Activated naive CD8-positive, alpha-beta T cell treated with anti-CD3 and anti-CD28 coated beads, Interleukin-2, amount 50 U/mL, for 24 hours (primary cell): ENCODE results near the gene EVI5.
A peak's percentile ranks its signal among the peaks of the same experiment; 100 is the strongest.

ENCODE experiments used
- ATAC-seq: fragments of 150-1000 bp; cut with Tn5 transposase; one replicate; pipeline ENCODE4 v1.10.0; 2021
- DNase-seq: peaks from one replicate; pipeline ENCODE4 v3.0.0; 2021
- H3K27ac Mint-ChIP-seq: one replicate; pipeline ENCODE4 v1.8.0; 2021; ENCODE audit warnings: mild to moderate bottlenecking, mixed read lengths
- H3K27me3 Mint-ChIP-seq: one replicate; pipeline ENCODE4 v1.8.0; 2021; ENCODE audit warnings: mixed read lengths
- H3K36me3 Mint-ChIP-seq: one replicate; pipeline ENCODE4 v1.8.0; 2021; ENCODE audit warnings: low read depth, mixed read lengths
- H3K4me1 Mint-ChIP-seq: one replicate; pipeline ENCODE4 v1.8.0; 2021; ENCODE audit warnings: mixed read lengths
- H3K4me3 Mint-ChIP-seq: one replicate; pipeline ENCODE4 v1.8.0; 2021; ENCODE audit warnings: mild to moderate bottlenecking, moderate library complexity, mixed read lengths
- H3K9me3 Mint-ChIP-seq: one replicate; pipeline ENCODE4 v1.8.0; 2021; ENCODE audit warnings: mixed read lengths

EVI5 gene

GRCh38 chr1:92481971-92482664 is 302.8 kb downstream of the EVI5 start:
- Mint-ChIP-seq H3K27ac (peak overlapping the region; percentile 94), H3K27me3 (no peaks in the 10 kb centered on the region), H3K4me1 (peaks cover 53% of the 10 kb centered on the region), H3K4me3 (peak overlapping the region; percentile 96), H3K36me3 (peaks cover 59% of the 10 kb centered on the region), H3K9me3 (no peaks in the 10 kb centered on the region)
- ATAC-seq (no peak), DNase-seq (no peak)

- no peaks in the 10 kb centered on the region for H3K27me3 Mint-ChIP-seq
- peak overlapping the region; percentile 96 for H3K4me3 Mint-ChIP-seq
- DNase-seq (no peak), ATAC-seq (no peak)
- H3K27ac Mint-ChIP-seq = no peak overlapping the region
- H3K36me3 Mint-ChIP-seq = peaks cover 65% of the 10 kb centered on the region
- peaks cover 59% of the 10 kb centered on the region for H3K4me1 Mint-ChIP-seq
- H3K9me3 Mint-ChIP-seq = no peaks in the 10 kb centered on the region
These were observed 303.3 kb downstream of the EVI5 start for GRCh38 chr1:92481599-92481925.

GRCh38 chr1:92480813-92481598 is 303.9 kb downstream of the EVI5 start:
- DNase-seq = no peak
- peak overlapping the region; percentile 56 for H3K27ac Mint-ChIP-seq
- H3K4me3 Mint-ChIP-seq = peak overlapping the region; percentile 96
- no peaks in the 10 kb centered on the region for H3K9me3 Mint-ChIP-seq
- peaks cover 64% of the 10 kb centered on the region for H3K4me1 Mint-ChIP-seq
- peaks cover 70% of the 10 kb centered on the region for H3K36me3 Mint-ChIP-seq
- ATAC-seq = no peak
- no peaks in the 10 kb centered on the region for H3K27me3 Mint-ChIP-seq

DNA sequence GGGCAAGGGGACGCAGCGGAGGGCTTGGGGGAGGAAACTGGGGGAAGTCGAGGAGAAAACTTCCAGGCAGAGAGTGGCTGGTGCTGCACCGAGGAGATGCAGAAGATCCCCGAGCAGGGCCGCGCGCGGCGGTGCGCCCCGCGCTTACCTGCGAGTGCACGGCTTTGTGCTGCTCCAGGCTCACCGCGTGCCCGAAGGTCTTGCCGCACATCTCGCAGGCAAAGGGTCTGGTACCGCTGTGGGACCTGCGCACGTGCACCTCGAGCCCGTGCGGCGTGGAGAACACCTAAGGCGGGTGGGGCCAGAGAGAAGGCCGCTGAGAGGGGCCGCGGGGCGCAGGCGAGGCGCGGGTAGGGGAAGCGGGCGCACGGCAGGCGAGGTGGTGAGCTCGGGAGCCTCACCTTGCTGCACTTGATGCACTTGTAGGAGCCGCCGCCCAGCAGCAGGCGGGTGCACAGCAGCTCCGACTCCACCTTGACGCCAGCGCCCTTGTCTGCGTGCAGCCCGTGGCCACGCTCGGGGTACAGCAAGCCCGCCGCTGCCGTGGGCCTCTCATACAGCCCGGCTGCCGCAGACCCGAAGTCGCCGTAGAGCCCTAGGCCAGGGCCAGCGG is 304.6 kb downstream of the EVI5 start:
- no peak for DNase-seq
- Mint-ChIP-seq H3K4me1 (peaks cover 71% of the 10 kb centered on the region), H3K4me3 (peak overlapping the region; percentile 58), H3K27me3 (no peaks in the 10 kb centered on the region), H3K9me3 (no peaks in the 10 kb centered on the region), H3K36me3 (peaks cover 77% of the 10 kb centered on the region), H3K27ac (peak overlapping the region; percentile 67)
- no peak for ATAC-seq

DNA sequence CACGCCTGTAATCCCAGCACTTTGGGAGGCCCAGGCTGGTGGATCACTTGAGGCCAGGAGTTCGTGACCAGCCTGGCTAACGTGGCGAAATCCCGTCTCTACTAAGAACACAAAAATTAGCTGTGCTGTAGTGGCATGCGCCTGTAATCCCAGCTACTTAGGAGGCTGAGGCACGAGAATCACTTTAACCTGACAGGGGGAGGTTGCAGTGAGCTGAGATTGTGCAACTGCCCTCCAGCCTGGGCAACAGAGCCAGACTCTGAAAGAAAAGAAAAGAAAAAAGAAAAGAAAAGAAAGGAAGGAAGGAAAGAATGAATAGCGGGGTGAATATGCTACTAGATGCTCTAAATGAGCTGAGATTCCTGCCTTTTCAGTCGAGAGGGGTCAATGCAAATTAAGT is 305.3 kb downstream of the EVI5 start:
- no peak for DNase-seq
- ATAC-seq = no peak
- Mint-ChIP-seq H3K36me3 (peaks cover 83% of the 10 kb centered on the region), H3K4me3 (peak overlapping the region; percentile 58), H3K27ac (peak overlapping the region; percentile 67), H3K4me1 (peaks cover 78% of the 10 kb centered on the region), H3K9me3 (no peaks in the 10 kb centered on the region), H3K27me3 (no peaks in the 10 kb centered on the region)

DNA sequence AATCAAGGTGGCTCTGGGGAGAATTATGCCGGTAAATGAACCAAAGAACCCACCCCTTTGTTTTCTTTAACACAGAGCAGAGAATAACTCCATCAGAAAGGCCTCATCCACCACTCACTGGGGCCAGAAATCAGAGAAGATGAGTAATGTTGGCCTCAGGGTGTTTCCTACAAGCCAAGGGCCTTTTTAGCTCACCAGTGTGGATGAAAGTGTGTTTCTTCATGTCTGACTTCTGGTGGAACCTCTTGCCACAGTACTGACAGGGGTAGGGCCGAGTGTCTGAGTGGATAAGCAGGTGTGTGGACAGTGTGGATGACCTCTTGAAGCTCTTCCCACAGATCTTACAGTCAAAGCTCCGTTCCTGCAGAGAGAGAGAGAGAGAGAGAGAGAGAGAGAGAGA is 306.5 kb downstream of the EVI5 start:
- ATAC-seq (peak; percentile 41), DNase-seq (no peak)
- peaks cover 87% of the 10 kb centered on the region for H3K4me1 Mint-ChIP-seq
- H3K4me3 Mint-ChIP-seq = peak overlapping the region; percentile 58
- H3K27ac Mint-ChIP-seq = peak overlapping the region; percentile 67
- H3K9me3 Mint-ChIP-seq = no peaks in the 10 kb centered on the region
- peaks cover 86% of the 10 kb centered on the region for H3K36me3 Mint-ChIP-seq
- H3K27me3 Mint-ChIP-seq = no peaks in the 10 kb centered on the region

DNA sequence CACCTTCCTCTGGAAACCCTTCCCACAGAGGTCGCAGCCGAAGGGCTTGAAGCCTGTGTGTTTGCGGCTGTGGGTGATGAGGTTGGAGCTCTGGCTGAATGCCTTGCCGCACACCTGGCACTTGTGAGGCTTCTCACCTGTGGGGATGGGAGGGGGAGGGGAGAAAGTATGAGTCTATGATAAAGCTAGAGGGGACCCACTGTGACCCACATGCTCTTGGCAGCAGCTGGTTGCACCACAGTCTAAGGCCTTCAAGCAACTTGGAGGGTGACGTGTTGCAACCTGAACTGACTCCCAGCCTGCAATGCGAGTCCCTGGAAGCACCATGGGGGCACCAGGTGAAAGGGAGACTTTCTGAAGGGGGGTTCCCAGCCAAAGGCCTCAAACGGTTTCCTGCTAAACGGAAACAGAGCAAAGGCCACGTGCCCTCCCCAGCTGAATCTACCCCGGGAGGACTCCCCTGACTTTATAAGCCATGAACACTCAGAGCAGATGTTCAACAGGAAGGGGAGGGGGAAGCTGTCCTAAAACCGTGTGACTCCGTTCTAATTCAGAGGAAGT is 308.8 kb downstream of the EVI5 start:
- no peaks in the 10 kb centered on the region for H3K27me3 Mint-ChIP-seq
- ATAC-seq (peak; percentile 65), DNase-seq (peak; percentile 64)
- peaks cover 83% of the 10 kb centered on the region for H3K36me3 Mint-ChIP-seq
- H3K4me3 Mint-ChIP-seq = peak overlapping the region; percentile 45
- H3K9me3 Mint-ChIP-seq = no peaks in the 10 kb centered on the region
- peaks cover 78% of the 10 kb centered on the region for H3K4me1 Mint-ChIP-seq
- H3K27ac Mint-ChIP-seq = peak overlapping the region; percentile 82

GRCh38 chr1:92475029-92475428 is 309.9 kb downstream of the EVI5 start:
- peaks cover 84% of the 10 kb centered on the region for H3K36me3 Mint-ChIP-seq
- no peak for DNase-seq

DNA sequence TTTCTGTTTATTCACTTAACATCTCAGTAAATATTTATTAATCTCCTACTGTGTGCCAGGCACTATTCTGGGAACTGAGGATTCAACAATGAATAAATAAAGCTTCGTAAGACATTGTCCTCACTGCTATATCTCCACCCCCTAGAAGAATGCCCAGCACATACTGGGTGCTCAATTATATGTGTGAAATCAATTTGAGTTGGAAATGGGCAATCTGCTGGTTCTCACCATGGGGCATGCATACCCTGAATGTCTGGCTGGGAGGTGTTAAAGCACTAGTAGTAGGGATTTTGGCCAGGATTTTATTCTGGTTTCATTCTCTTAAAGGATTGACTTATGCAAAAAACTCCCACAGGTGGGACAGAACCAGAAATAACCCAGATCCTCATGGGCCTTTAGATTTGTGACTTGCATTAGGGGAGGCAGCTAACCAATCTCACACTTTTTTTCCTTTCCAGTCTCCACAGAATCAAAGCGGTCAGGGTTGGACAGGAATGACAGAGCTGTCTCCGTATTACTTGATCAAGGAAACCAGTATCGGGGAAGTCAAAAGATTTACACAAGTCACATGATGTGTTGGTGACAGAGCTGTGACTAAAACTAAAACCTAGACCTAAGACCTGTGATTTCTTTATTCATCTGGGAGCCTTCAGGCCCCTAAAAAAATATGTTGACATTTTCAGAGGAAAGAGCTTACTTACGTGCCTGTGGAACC is 311.0 kb downstream of the EVI5 start:
- Mint-ChIP-seq H3K4me3 (peak overlapping the region; percentile 49), H3K36me3 (peaks cover 80% of the 10 kb centered on the region), H3K27ac (peak overlapping the region; percentile 82), H3K4me1 (peaks cover 71% of the 10 kb centered on the region), H3K9me3 (no peaks in the 10 kb centered on the region), H3K27me3 (no peaks in the 10 kb centered on the region)
- no peak for DNase-seq
- ATAC-seq = peak; percentile 60

More at GRCh38 chr1:92475029-92475428, 309.9 kb downstream of the EVI5 start:
- ATAC-seq = no peak
- H3K9me3 Mint-ChIP-seq = no peaks in the 10 kb centered on the region
- peak overlapping the region; percentile 49 for H3K4me3 Mint-ChIP-seq
- no peaks in the 10 kb centered on the region for H3K27me3 Mint-ChIP-seq
- peaks cover 78% of the 10 kb centered on the region for H3K4me1 Mint-ChIP-seq
- H3K27ac Mint-ChIP-seq = peak overlapping the region; percentile 82

- Mint-ChIP-seq H3K27me3 (no peaks in the 10 kb centered on the region), H3K36me3 (peaks cover 55% of the 10 kb centered on the region), H3K9me3 (no peaks in the 10 kb centered on the region), H3K27ac (no peak overlapping the region), H3K4me3 (no peak overlapping the region), H3K4me1 (peaks cover 57% of the 10 kb centered on the region)
- ATAC-seq = no peak
- no peak for DNase-seq
These were observed 314.7 kb downstream of the EVI5 start for GRCh38 chr1:92470216-92470615.

DNA sequence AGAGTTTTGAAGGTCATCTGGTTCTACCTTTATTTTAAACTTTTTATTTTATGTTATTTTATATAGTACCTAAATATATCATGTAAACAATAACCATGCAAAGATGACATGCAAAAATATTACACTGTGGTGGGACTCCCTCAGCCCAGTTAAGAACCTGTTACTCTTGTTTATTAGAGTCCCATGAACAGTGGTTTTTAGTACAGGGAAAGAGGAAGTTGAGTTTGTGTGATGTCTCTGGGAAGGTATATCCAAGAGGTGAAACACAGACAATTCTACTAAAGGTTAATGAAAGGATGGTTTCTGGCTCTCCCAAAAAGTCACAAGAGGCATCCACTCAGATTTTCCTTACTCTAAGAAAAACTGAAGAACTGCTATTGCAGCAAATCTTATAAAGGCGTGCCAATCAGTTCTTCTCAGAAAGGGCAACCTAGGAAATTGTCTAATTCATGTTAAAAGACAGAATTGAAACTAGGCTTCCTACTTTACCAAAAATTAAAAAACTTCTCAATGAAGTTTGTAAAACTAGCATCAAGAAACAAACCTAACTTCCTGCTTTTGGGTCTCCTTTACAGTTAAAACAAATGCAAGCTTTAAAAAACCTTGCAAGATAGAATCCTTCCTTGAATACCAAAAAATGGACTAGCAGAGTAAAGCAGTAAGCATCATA is 318.1 kb downstream of the EVI5 start:
- Mint-ChIP-seq H3K4me3 (no peak overlapping the region), H3K27ac (peak overlapping the region; percentile 55), H3K4me1 (peaks cover 60% of the 10 kb centered on the region), H3K36me3 (peaks cover 29% of the 10 kb centered on the region), H3K27me3 (no peaks in the 10 kb centered on the region), H3K9me3 (no peaks in the 10 kb centered on the region)
- DNase-seq = no peak
- no peak for ATAC-seq

DNA sequence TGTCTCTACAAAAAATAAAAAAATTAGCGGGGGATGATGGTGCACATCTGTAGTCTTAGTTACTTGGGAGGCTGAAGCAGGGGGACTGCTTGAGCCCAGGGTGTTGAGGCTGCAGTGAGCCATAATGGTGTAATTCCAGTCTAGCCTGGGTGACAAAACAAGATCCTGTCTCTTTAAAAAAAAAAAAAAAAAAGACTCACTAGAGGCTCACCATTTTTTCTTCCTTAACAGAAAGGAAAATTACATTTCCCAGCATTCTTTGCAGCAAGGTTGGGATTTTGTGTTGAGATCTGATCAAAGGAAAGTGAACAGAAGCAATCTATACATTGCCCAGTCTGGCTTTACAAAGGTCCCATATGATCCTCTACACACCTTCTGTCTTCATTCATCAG is 319.7 kb downstream of the EVI5 start:
- ATAC-seq = no peak
- H3K36me3 Mint-ChIP-seq = peaks cover 21% of the 10 kb centered on the region
- H3K27me3 Mint-ChIP-seq = no peaks in the 10 kb centered on the region
- H3K4me3 Mint-ChIP-seq = no peak overlapping the region
- H3K9me3 Mint-ChIP-seq = no peaks in the 10 kb centered on the region
- no peak overlapping the region for H3K27ac Mint-ChIP-seq
- peaks cover 66% of the 10 kb centered on the region for H3K4me1 Mint-ChIP-seq
- no peak for DNase-seq

- Mint-ChIP-seq H3K36me3 (peaks cover 18% of the 10 kb centered on the region), H3K4me1 (peaks cover 69% of the 10 kb centered on the region), H3K27ac (peak overlapping the region; percentile 70), H3K9me3 (no peaks in the 10 kb centered on the region), H3K27me3 (no peaks in the 10 kb centered on the region), H3K4me3 (no peak overlapping the region)
- DNase-seq (no peak), ATAC-seq (peak; percentile 58)
These were observed 320.2 kb downstream of the EVI5 start for GRCh38 chr1:92464588-92465255.
